CD8-positive, alpha-beta memory T cell (primary cell): ENCODE measurements around the gene TTC21A. TPM values are rescaled to one million over a fixed set of nuclear protein-coding genes. Genes with fewer than 3 reads are reported as not detected.
"Not testable (repeated sequence)": the region's sequence is repeated elsewhere in the genome, so short reads cannot be mapped to it uniquely, and the experiment has no call there.

Source experiments
- CTCF ChIA-PET: fragments of 350-600 bp; sonication (Branson Sonifier 250); formaldehyde crosslinking; loops from one replicate; lab custom pipeline; 2021; ENCODE audit warnings: antibody characterized with exemption; lab: Charles Lee
- POLR2A ChIA-PET: fragments of 350-600 bp; sonication (Branson Sonifier 250); formaldehyde crosslinking; loops from one replicate; lab custom pipeline; 2021; ENCODE audit warnings: antibody characterized with exemption; lab: Charles Lee
- DNase-seq, 5 donors: peaks; one replicate each; pipeline versions ENCODE4 v3.0.0 to v3.0.0-alpha.2; 2020 to 2022; ENCODE audit warnings: mixed read lengths in 1 of 5
- H3K27ac ChIP-seq: one replicate; pipeline ENCODE4 v1.7.0; 2013; ENCODE audit warnings: low read depth, mild to moderate bottlenecking, low read length, moderate library complexity
- H3K27me3 ChIP-seq: 2 replicates; pipeline ENCODE4 v1.7.0; 2013; ENCODE audit warnings: low read length, mild to moderate bottlenecking; ENCODE audit not compliant: insufficient read depth, poor library complexity, severe bottlenecking
- H3K36me3 ChIP-seq: 2 replicates; pipeline ENCODE4 v1.7.0; 2013; ENCODE audit warnings: mild to moderate bottlenecking, low read length, moderate library complexity; ENCODE audit not compliant: insufficient read depth
- H3K4me1 ChIP-seq: 2 replicates; pipeline ENCODE4 v1.7.0; 2013; ENCODE audit warnings: mild to moderate bottlenecking, low read length, moderate library complexity; ENCODE audit not compliant: insufficient read depth
- H3K4me3 ChIP-seq: 2 replicates; pipeline ENCODE4 v1.7.0; 2013; ENCODE audit warnings: mild to moderate bottlenecking, low read length
- H3K9me3 ChIP-seq: 2 replicates; pipeline ENCODE4 v1.7.0; 2013; ENCODE audit warnings: mild to moderate bottlenecking, low read length
- H3K27ac Mint-ChIP-seq, 8 donors: one replicate each; pipeline ENCODE4 v1.8.0; 2020 to 2021; ENCODE audit warnings: mixed read lengths in 8 of 8, mild to moderate bottlenecking in 6 of 8, inconsistent platforms in 3 of 8, moderate library complexity in 3 of 8
- H3K27me3 Mint-ChIP-seq, 2 donors: one replicate each; pipeline ENCODE4 v1.8.0; 2020 to 2021; ENCODE audit warnings: mixed read lengths in 2 of 2, mild to moderate bottlenecking in 1 of 2, moderate library complexity in 1 of 2
- H3K36me3 Mint-ChIP-seq, 3 donors: one replicate each; pipeline ENCODE4 v1.8.0; 2020 to 2021; ENCODE audit warnings: mixed read lengths in 3 of 3, inconsistent platforms in 1 of 3, mild to moderate bottlenecking in 1 of 3
- H3K4me1 Mint-ChIP-seq, 3 donors: one replicate each; pipeline ENCODE4 v1.8.0; 2020 to 2021; ENCODE audit warnings: mixed read lengths in 3 of 3, inconsistent platforms in 1 of 3, mild to moderate bottlenecking in 1 of 3
- H3K4me3 Mint-ChIP-seq, 7 donors: one replicate each; pipeline ENCODE4 v1.8.0; 2020 to 2021; ENCODE audit warnings: mixed read lengths in 7 of 7, mild to moderate bottlenecking in 6 of 7, moderate library complexity in 4 of 7, inconsistent platforms in 2 of 7
- H3K9me3 Mint-ChIP-seq, 5 donors: one replicate each; pipeline ENCODE4 v1.8.0; 2020 to 2022; ENCODE audit warnings: mixed read lengths in 5 of 5, mild to moderate bottlenecking in 3 of 5, moderate library complexity in 2 of 5, inconsistent platforms in 1 of 5
- polyA plus RNA-seq: library from polyadenylated mRNA; unstranded; fragments of 300-500 nt; fragmentation: Illumina TruSeq; gene quantifications from one replicate; pipeline ENCODE4 v1.2.3, GENCODE V29; 2021
- total RNA-seq, 2 experiments: library from RNA; stranded (reverse); gene quantifications; one replicate each; pipeline ENCODE4 v1.2.3, GENCODE V29; 2021

The TTC21A gene, protein sequence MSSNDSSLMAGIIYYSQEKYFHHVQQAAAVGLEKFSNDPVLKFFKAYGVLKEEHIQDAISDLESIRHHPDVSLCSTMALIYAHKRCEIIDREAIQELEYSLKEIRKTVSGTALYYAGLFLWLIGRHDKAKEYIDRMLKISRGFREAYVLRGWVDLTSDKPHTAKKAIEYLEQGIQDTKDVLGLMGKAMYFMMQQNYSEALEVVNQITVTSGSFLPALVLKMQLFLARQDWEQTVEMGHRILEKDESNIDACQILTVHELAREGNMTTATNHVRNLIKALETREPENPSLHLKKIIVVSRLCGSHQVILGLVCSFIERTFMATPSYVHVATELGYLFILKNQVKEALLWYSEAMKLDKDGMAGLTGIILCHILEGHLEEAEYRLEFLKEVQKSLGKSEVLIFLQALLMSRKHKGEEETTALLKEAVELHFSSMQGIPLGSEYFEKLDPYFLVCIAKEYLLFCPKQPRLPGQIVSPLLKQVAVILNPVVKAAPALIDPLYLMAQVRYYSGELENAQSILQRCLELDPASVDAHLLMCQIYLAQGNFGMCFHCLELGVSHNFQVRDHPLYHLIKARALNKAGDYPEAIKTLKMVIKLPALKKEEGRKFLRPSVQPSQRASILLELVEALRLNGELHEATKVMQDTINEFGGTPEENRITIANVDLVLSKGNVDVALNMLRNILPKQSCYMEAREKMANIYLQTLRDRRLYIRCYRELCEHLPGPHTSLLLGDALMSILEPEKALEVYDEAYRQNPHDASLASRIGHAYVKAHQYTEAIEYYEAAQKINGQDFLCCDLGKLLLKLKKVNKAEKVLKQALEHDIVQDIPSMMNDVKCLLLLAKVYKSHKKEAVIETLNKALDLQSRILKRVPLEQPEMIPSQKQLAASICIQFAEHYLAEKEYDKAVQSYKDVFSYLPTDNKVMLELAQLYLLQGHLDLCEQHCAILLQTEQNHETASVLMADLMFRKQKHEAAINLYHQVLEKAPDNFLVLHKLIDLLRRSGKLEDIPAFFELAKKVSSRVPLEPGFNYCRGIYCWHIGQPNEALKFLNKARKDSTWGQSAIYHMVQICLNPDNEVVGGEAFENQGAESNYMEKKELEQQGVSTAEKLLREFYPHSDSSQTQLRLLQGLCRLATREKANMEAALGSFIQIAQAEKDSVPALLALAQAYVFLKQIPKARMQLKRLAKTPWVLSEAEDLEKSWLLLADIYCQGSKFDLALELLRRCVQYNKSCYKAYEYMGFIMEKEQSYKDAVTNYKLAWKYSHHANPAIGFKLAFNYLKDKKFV (N-terminal part only)
- total RNA-seq (1 to 10 TPM in 1 of 2 experiments, under 1 TPM in 1; 0.80 to 1.1 TPM), polyA plus RNA-seq (0.67 TPM)

DNA sequence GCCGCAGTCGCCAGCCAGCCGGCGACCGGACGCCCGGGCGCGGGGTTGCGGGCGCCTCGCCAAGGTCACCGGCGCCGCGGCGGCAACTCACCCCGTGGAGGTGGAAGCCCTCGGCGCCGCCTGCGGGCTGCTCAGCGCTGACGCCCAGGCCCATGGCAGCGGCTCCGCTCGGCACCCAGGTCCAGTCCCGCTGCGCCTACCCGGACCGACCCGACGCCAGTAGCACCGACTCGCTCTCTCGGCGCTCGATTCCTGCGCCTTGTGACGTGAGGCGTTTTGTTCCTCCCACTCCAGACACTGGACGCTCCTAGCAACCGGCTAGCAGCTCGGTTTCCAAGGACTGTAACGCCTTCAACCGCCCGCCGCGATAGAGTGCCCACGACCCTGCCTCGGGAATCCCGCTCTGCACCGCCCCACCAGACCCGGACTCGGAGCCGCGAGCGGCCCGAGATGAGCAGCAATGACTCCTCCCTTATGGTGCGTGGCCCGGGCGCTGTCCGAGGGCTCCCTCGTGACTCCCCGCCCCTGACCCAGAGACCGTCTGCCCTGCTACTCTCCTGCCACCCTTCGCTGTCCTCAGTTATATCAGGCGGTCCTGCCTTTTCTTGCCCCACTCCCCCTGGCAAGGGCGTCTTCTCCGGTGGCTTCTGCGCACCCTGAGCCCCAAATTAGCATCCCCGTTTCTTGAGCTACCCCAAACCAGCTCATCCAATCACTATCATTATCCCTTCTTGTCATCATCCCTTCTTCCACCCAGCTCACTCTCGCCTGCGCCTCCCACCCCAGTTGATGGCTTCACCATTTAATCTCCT lies at the start of gene TTC21A, which contains the start of gene GORASP1:
Gene TTC21A, plus strand, starts transcription at position 293 of the 812 bp plus-strand sequence. Its CDS starts 158 bp downstream, at position 451.
Gene GORASP1, minus strand, starts transcription at position 240 of the 812 bp plus-strand sequence. Its CDS starts 86 bp downstream, at position 154.
- POLR2A ChIA-PET: no interaction called here
- Mint-ChIP-seq H3K27ac (peak within 1 kb of the TSS; percentile 71 to 99 (median 92)), H3K4me1 (peaks cover 50 to 55% (median 55%) of the 10 kb centered on the region in 3 donors), H3K9me3 (no peaks in the 10 kb centered on the region), H3K27me3 (peaks cover 0 to 2% of the 10 kb centered on the region in 2 donors), H3K36me3 (peaks cover 0 to 9% (median 0%) of the 10 kb centered on the region in 3 donors), H3K4me3 (peak within 1 kb of the TSS; percentile 86 to 98 (median 93))
- H3K4me3 ChIP-seq: peak within 1 kb of the TSS; percentile 71
- H3K36me3 ChIP-seq: no peaks in the 10 kb centered on the region
- H3K9me3 ChIP-seq: no peaks in the 10 kb centered on the region
- peaks cover 29% of the 10 kb centered on the region for H3K4me1 ChIP-seq
- CTCF ChIA-PET: interaction anchor here (0.8 to 3.2 kb wide), 5 partner anchors 72 to 185 kb away, joined by 3 to 13 read pairs (median 5); no protein-coding TSS in a partner anchor
- no peaks in the 10 kb centered on the region for H3K27me3 ChIP-seq
- peak; percentile 39 to 71 (median 63) for DNase-seq
- H3K27ac ChIP-seq: peak within 1 kb of the TSS; percentile 66

DNA sequence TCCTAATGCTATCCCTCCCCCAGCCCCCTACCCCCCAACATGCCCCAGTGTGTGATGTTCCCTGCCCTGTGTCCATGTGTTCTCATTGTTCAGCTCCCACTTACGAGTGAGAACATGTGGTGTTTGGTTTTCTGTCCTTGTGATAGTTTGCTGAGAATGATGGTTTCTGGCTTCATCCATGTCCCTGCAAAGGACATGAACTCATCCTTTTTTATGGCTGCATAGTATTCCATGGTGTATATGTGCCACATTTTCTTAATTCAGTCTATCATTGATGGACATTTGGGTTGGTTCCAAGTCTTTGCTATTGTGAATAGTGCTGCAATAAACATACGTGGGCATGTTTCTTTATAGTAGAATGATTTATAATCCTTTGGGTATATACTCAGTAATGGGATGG lies 46.3 kb upstream of the TTC21A start:
- CTCF ChIA-PET: not testable (repeated sequence)

DNA sequence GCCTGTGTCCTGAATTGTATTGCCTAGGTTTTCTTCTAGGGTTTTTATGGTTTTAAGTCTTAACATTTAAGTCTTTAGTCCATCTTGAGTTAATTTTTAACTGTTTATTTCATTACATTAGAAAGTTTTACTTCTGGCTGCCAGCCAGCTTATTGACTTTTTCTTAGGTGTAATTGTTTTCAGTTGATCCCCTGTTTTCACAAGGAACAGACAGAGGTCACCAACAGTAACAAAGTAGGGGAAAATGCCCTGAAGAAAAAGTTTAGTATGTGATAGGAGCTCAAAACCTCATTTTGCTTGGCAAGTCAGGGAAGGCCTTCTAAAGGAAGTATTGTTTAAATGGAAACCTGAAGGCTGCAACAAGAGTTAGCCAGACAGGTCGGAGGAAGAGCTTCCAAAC lies 45.3 kb upstream of the TTC21A start:
- no peaks in the 10 kb centered on the region for H3K27me3 ChIP-seq
- no peak overlapping the region for H3K27ac ChIP-seq
- peak overlapping the region in 2 of 8 donors; percentile 85 to 88 for H3K27ac Mint-ChIP-seq
- no peak for DNase-seq
- peaks cover 0 to 3% of the 10 kb centered on the region in 2 donors for H3K27me3 Mint-ChIP-seq
- peaks cover 42 to 59% (median 52%) of the 10 kb centered on the region in 3 donors for H3K4me1 Mint-ChIP-seq
- peaks cover 3% of the 10 kb centered on the region for H3K4me1 ChIP-seq
- H3K9me3 ChIP-seq: no peaks in the 10 kb centered on the region
- no peak overlapping the region for H3K4me3 ChIP-seq
- H3K9me3 Mint-ChIP-seq: no peaks in the 10 kb centered on the region
- CTCF ChIA-PET: no interaction called here
- POLR2A ChIA-PET: no interaction called here
- no peak overlapping the region for H3K4me3 Mint-ChIP-seq
- peaks cover 4 to 54% (median 15%) of the 10 kb centered on the region in 3 donors for H3K36me3 Mint-ChIP-seq
- H3K36me3 ChIP-seq: peaks cover 6% of the 10 kb centered on the region

More for the DNA sequence above, 46.3 kb upstream of the TTC21A start:
- Mint-ChIP-seq H3K4me1 (peaks cover 50 to 68% (median 61%) of the 10 kb centered on the region in 3 donors), H3K36me3 (peaks cover 4 to 51% (median 15%) of the 10 kb centered on the region in 3 donors), H3K27ac (peak overlapping the region in 2 of 8 donors; percentile 47 to 60)
- POLR2A ChIA-PET, H3K27me3 Mint-ChIP-seq, H3K9me3 Mint-ChIP-seq, H3K4me3 ChIP-seq, DNase-seq, H3K27ac ChIP-seq, H3K27me3 ChIP-seq, H3K36me3 ChIP-seq, H3K4me1 ChIP-seq, H3K4me3 Mint-ChIP-seq, H3K9me3 ChIP-seq: not testable (repeated sequence)

DNA sequence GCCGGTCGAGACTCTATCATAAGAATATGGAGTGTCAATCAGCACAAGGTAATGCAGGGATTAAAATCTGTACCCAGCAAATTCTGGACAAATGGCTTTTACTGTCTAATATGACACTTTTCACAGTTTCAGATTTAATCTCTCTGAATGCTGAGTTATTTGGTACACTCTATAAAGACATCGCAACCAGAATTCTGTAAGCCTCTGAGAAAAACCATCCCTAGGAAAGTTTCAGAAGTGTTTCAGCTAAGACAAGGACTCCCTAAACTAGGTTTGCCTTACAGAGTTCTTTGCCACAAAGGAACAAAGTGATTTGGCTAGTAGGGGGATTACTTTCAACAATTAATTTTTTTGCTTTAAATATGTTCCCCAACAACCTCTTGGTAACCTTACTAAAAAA lies 44.3 kb upstream of the TTC21A start:
- ChIA-PET POLR2A (no interaction called here), CTCF (no interaction called here)
- Mint-ChIP-seq H3K4me3 (no peak overlapping the region), H3K36me3 (peaks cover 4 to 60% (median 19%) of the 10 kb centered on the region in 3 donors), H3K4me1 (peaks cover 39 to 55% (median 53%) of the 10 kb centered on the region in 3 donors), H3K27ac (no peak overlapping the region), H3K9me3 (no peaks in the 10 kb centered on the region), H3K27me3 (peaks cover 0 to 3% of the 10 kb centered on the region in 2 donors)
- H3K4me1 ChIP-seq: peaks cover 3% of the 10 kb centered on the region
- H3K9me3 ChIP-seq: no peaks in the 10 kb centered on the region
- H3K4me3 ChIP-seq: no peak overlapping the region
- H3K27me3 ChIP-seq: no peaks in the 10 kb centered on the region
- H3K27ac ChIP-seq: no peak overlapping the region
- DNase-seq: no peak
- H3K36me3 ChIP-seq: peaks cover 7% of the 10 kb centered on the region

DNA sequence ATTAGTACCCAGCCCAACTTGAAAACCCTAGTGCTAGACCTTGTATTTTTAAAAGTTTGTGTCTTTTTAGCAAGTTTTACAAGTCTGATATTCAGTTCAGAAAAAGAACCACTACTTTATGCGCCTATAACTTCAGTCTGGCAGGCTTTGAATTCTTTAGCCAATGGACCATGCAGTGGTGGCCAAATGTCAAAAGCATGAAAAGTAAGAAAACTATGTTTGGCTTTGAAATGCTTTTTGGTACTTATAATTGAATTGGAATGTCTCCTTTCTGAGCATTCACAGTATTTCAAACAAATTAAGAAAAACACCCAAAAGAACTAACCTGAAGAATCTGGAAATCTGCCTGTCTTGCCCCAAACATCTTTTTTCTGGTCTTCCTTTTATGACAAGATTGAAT lies 42.8 kb upstream of the TTC21A start:
- H3K36me3 Mint-ChIP-seq: peaks cover 4 to 68% (median 14%) of the 10 kb centered on the region in 3 donors
- H3K4me3 Mint-ChIP-seq: no peak overlapping the region
- H3K36me3 ChIP-seq: peaks cover 11% of the 10 kb centered on the region
- peak overlapping the region in 2 of 8 donors; percentile 6 to 37 for H3K27ac Mint-ChIP-seq
- H3K9me3 Mint-ChIP-seq: no peaks in the 10 kb centered on the region
- POLR2A ChIA-PET: interaction anchor here (0.6 kb wide), 1 partner anchor 42 kb away, joined by 5 read pairs; no protein-coding TSS in a partner anchor
- H3K4me1 Mint-ChIP-seq: peaks cover 29 to 42% (median 39%) of the 10 kb centered on the region in 3 donors
- DNase-seq: no peak
- H3K27ac ChIP-seq: no peak overlapping the region
- no peaks in the 10 kb centered on the region for H3K9me3 ChIP-seq
- H3K27me3 Mint-ChIP-seq: peaks cover 0 to 3% of the 10 kb centered on the region in 2 donors
- CTCF ChIA-PET: interaction anchor here (1.0 kb wide), 1 partner anchor 224 kb away, joined by 3 read pairs; no protein-coding TSS in a partner anchor
- H3K27me3 ChIP-seq: no peaks in the 10 kb centered on the region
- no peaks in the 10 kb centered on the region for H3K4me1 ChIP-seq
- no peak overlapping the region for H3K4me3 ChIP-seq

DNA sequence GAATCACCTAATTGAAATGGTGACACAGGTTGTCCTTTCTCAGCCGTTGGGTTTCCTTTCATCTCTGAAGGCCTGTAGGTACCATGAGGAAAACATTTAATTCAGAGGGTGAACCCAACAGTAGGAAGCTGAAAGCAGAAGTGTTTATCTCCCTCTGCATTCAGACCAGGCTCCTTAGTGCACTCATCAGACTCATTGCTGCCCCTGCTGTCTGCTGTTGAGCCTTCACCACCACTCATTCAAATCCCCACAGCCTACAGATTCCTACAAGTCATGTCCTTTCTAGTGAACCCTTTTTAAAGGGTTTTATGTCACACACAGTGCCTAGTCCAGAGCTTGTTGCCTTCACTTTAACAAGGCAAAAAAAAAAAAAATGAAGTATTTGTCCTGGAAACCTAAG lies 42.3 kb upstream of the TTC21A start:
- Histone ChIP-seq H3K27ac (no peak overlapping the region), H3K4me1 (no peaks in the 10 kb centered on the region), H3K9me3 (no peaks in the 10 kb centered on the region), H3K27me3 (no peaks in the 10 kb centered on the region), H3K4me3 (no peak overlapping the region), H3K36me3 (peaks cover 11% of the 10 kb centered on the region)
- ChIA-PET CTCF (interaction anchor here (0.7 to 1.0 kb wide), 2 partner anchors 53 to 223 kb away, joined by 3 read pairs; no protein-coding TSS in a partner anchor), POLR2A (no interaction called here)
- H3K27me3 Mint-ChIP-seq: peaks cover 0 to 3% of the 10 kb centered on the region in 2 donors
- H3K4me1 Mint-ChIP-seq: peaks cover 25 to 39% (median 35%) of the 10 kb centered on the region in 3 donors
- no peaks in the 10 kb centered on the region for H3K9me3 Mint-ChIP-seq
- peaks cover 7 to 71% (median 18%) of the 10 kb centered on the region in 3 donors for H3K36me3 Mint-ChIP-seq
- no peak for DNase-seq
- H3K27ac Mint-ChIP-seq: peak overlapping the region in 3 of 8 donors; percentile 6 to 33 (median 22)
- no peak overlapping the region for H3K4me3 Mint-ChIP-seq
